PC-3 (cell line): ENCODE measurements around the gene ZNF146. TPM values are rescaled to one million over a fixed set of nuclear protein-coding genes. Genes with fewer than 3 reads are reported as not detected.
"Not testable (repeated sequence)": the region's sequence is repeated elsewhere in the genome, so short reads cannot be mapped to it uniquely, and the experiment has no call there.

Source experiments
- ATAC-seq: fragments of 200-7000 bp; cut with Tn5 transposase; 2 replicates; pipeline ENCODE4 v1.9.1; 2020; ENCODE audit warnings: mild to moderate bottlenecking, moderate library complexity
- BruUV-seq: library from RNA; stranded (reverse); fragments of 400-500 nt; replicated peaks from 2 replicates; lab custom pipeline; 2021; lab: Mats Ljungman, UMichigan
- CTCF ChIA-PET: fragments of 300-600 bp; sonication (Branson Sonifier 250); formaldehyde crosslinking; loops from one replicate; lab custom pipeline; 2022; ENCODE audit warnings: antibody characterized with exemption; lab: Charles Lee
- POLR2A ChIA-PET: fragments of 300-600 bp; sonication (Branson Sonifier 250); formaldehyde crosslinking; loops from one replicate; lab custom pipeline; 2022; ENCODE audit warnings: antibody characterized with exemption; ENCODE audit not compliant: unreplicated experiment; lab: Charles Lee
- DNase-seq: peaks from one replicate; pipeline ENCODE4 v3.0.0-alpha.2; 2015
- H2AFZ ChIP-seq: fragments of 300-600 bp; sonication (generic); 2 replicates; pipeline ENCODE4 v1.6.0; 2016; ENCODE audit warnings: antibody characterized with exemption, low read length
- H3F3A ChIP-seq: fragments of 300-600 bp; sonication (generic); one replicate; pipeline ENCODE4 v1.6.0; 2017; ENCODE audit warnings: antibody characterized with exemption, low read length, control low read depth, mild to moderate bottlenecking; ENCODE audit not compliant: unreplicated experiment
- H3K27ac ChIP-seq: fragments of 300-600 bp; sonication (generic); 2 replicates; pipeline ENCODE4 v1.5.1; 2016; ENCODE audit warnings: mild to moderate bottlenecking, low read length
- H3K27me3 ChIP-seq: fragments of 300-600 bp; sonication (generic); 2 replicates; pipeline ENCODE4 v1.6.1; 2016; ENCODE audit warnings: low read length, mixed read lengths
- H3K36me3 ChIP-seq: fragments of 300-600 bp; sonication (generic); 2 replicates; pipeline ENCODE4 v1.6.1; 2016; ENCODE audit warnings: low read depth, mixed run types, low read length, mixed read lengths
- H3K4me1 ChIP-seq: fragments of 300-600 bp; sonication (generic); 2 replicates; pipeline ENCODE4 v1.5.1; 2016; ENCODE audit warnings: low read length; ENCODE audit not compliant: insufficient read depth
- H3K4me2 ChIP-seq: fragments of 300-600 bp; sonication (generic); 2 replicates; pipeline ENCODE4 v1.6.0; 2016; ENCODE audit warnings: low read length
- H3K4me3 ChIP-seq: fragments of 300-600 bp; sonication (generic); 2 replicates; pipeline ENCODE4 v1.5.1; 2016; ENCODE audit warnings: mild to moderate bottlenecking, low read length, mixed read lengths
- H3K79me2 ChIP-seq: fragments of 300-600 bp; sonication (generic); 2 replicates; pipeline ENCODE4 v1.6.1; 2017; ENCODE audit warnings: low read length, mixed read lengths
- H3K9ac ChIP-seq: fragments of 300-600 bp; sonication (generic); 2 replicates; pipeline ENCODE4 v1.6.0; 2016; ENCODE audit warnings: mild to moderate bottlenecking, low read length
- H3K9me2 ChIP-seq: fragments of 300-600 bp; sonication (generic); replicated peaks from 2 replicates; pipeline ENCODE4 v1.6.1; 2016; ENCODE audit warnings: mixed run types, low read length, mixed read lengths
- H3K9me3 ChIP-seq: fragments of 300-600 bp; sonication (generic); 2 replicates; pipeline ENCODE4 v1.6.1; 2016; ENCODE audit warnings: low read length, mixed read lengths
- H4K20me1 ChIP-seq: fragments of 300-600 bp; sonication (generic); 2 replicates; pipeline ENCODE4 v1.6.1; 2016; ENCODE audit warnings: low read length, mixed read lengths
- EZH2 ChIP-seq: fragments of 300-600 bp; sonication (generic); IDR thresholded peaks from one replicate; pipeline ENCODE4 v1.6.1; 2017; ENCODE audit warnings: antibody characterized with exemption, mild to moderate bottlenecking, low read length; ENCODE audit not compliant: unreplicated experiment
- EZH2phosphoT487 ChIP-seq: fragments of 300-600 bp; sonication (generic); IDR thresholded peaks from 2 replicates; pipeline ENCODE4 v1.6.1; 2018; ENCODE audit warnings: mild to moderate bottlenecking, antibody characterized with exemption, low read length, borderline replicate concordance
- intact Hi-C: fragments of 100-400 bp; cut with micrococcal nuclease; formaldehyde crosslinking; loops from 2 replicates; pipeline ENCODE4 v1.9.0; 2023
- total RNA-seq: library from RNA; depleted of rRNA; stranded (reverse); fragments of >200 nt; gene quantifications from 2 replicates; pipeline ENCODE4 v1.2.3, GENCODE V29; 2014
- TF ChIP-seq, protein P1 (sequence below): fragments of 300-600 bp; sonication (generic); conservative IDR thresholded peaks from 2 replicates; pipeline ENCODE4 v1.5.1; 2017; ENCODE audit warnings: antibody characterized with exemption, low read depth, mild to moderate bottlenecking, low read length

The ZNF146 gene
- total RNA-seq, 1 experiment from 2014 or later: 78.4 TPM

DNA sequence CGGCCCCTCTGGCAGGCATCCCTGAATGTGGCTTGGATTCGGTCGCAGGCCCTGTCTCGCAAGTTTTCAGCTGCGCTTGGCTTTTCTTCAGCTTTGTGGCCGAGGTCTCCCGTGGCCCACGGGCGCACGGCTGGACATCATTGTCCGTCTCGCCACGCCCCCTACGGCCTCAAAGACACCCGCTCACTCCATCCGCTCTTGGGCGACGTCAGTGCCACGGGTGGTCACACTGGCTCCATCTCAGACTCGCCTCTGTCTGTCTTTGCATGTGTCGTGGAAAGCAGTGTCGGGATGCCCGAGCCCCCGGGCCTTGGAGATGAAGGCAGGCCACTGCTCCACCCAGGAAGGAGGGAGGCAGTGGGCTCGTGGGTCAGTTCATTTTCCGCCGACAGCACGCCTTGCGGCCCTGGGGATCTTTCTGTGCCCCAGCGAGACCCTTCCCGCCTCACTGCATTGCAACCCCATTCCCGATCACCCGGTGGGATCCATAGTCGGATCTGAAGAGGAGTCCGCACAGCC lies 51.0 kb downstream of the ZNF146 start:
- H3F3A ChIP-seq: no peaks in the 10 kb centered on the region
- H3K4me3 ChIP-seq: no peak overlapping the region
- POLR2A ChIA-PET: no interaction called here
- H3K36me3 ChIP-seq: no peaks in the 10 kb centered on the region
- H3K4me1 ChIP-seq: no peaks in the 10 kb centered on the region
- ATAC-seq: no peak
- intact Hi-C loops: no loop called here
- H3K27ac ChIP-seq: no peak overlapping the region
- CTCF ChIA-PET: no interaction called here
- H3K4me2 ChIP-seq: no peak overlapping the region
- no peaks in the 10 kb centered on the region for H3K9me3 ChIP-seq
- H2AFZ ChIP-seq: no peak overlapping the region
- H4K20me1 ChIP-seq: no peaks in the 10 kb centered on the region
- H3K9me2 ChIP-seq: no peaks in the 10 kb centered on the region
- DNase-seq: no peak
- no peaks in the 10 kb centered on the region for H3K27me3 ChIP-seq
- H3K9ac ChIP-seq: no peak overlapping the region
- TF ChIP-seq, protein P1, sequence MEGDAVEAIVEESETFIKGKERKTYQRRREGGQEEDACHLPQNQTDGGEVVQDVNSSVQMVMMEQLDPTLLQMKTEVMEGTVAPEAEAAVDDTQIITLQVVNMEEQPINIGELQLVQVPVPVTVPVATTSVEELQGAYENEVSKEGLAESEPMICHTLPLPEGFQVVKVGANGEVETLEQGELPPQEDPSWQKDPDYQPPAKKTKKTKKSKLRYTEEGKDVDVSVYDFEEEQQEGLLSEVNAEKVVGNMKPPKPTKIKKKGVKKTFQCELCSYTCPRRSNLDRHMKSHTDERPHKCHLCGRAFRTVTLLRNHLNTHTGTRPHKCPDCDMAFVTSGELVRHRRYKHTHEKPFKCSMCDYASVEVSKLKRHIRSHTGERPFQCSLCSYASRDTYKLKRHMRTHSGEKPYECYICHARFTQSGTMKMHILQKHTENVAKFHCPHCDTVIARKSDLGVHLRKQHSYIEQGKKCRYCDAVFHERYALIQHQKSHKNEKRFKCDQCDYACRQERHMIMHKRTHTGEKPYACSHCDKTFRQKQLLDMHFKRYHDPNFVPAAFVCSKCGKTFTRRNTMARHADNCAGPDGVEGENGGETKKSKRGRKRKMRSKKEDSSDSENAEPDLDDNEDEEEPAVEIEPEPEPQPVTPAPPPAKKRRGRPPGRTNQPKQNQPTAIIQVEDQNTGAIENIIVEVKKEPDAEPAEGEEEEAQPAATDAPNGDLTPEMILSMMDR: no peak
- no peak for TF ChIP-seq EZH2phosphoT487
- TF ChIP-seq EZH2: no peak
- no TSS peak for BruUV-seq
- no peaks in the 10 kb centered on the region for H3K79me2 ChIP-seq

DNA sequence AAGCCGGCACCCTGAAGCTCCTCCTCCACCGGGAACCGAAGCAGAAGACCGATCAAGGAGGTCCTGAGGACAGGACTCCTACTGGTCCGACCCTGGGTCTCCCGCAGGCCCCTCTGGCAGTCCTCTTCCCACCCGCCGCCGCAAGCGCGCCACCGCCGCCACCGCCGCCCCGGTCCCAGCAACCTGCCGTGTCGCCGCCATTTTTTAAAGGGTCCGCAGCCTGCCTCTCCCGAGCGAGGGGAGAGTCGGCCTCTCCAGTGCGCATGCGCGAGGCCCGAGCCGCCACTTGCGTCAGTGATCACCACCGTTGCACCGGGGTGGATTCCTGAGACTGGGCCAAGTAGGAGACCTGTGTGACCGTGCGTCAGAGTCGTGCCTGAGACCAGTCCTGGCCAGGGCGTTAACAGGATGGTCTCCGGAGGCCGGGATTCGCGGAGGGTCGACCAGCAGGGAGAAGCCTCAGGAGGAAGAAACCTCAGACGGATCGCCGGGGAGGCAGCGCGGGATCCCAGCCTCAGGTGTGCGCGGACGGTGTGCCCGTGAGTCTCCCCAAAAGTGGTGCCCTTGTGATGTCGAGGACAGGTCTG lies 51.6 kb downstream of the ZNF146 start:
- no peak for DNase-seq
- TF ChIP-seq EZH2 (no peak), EZH2phosphoT487 (no peak)
- TF ChIP-seq, protein P1: no peak
- Histone ChIP-seq H3K9me2 (no peaks in the 10 kb centered on the region), H3K4me1 (no peaks in the 10 kb centered on the region), H3K27me3 (no peaks in the 10 kb centered on the region), H3K79me2 (no peaks in the 10 kb centered on the region), H3K36me3 (no peaks in the 10 kb centered on the region), H3K9ac (no peak overlapping the region), H3K4me2 (no peak overlapping the region), H3K9me3 (no peaks in the 10 kb centered on the region), H3F3A (no peaks in the 10 kb centered on the region), H4K20me1 (no peaks in the 10 kb centered on the region), H3K27ac (no peak overlapping the region), H2AFZ (no peak overlapping the region), H3K4me3 (no peak overlapping the region)
- CTCF ChIA-PET: no interaction called here
- intact Hi-C loops: no loop called here
- ATAC-seq: no peak
- POLR2A ChIA-PET: no interaction called here
- no TSS peak for BruUV-seq

DNA sequence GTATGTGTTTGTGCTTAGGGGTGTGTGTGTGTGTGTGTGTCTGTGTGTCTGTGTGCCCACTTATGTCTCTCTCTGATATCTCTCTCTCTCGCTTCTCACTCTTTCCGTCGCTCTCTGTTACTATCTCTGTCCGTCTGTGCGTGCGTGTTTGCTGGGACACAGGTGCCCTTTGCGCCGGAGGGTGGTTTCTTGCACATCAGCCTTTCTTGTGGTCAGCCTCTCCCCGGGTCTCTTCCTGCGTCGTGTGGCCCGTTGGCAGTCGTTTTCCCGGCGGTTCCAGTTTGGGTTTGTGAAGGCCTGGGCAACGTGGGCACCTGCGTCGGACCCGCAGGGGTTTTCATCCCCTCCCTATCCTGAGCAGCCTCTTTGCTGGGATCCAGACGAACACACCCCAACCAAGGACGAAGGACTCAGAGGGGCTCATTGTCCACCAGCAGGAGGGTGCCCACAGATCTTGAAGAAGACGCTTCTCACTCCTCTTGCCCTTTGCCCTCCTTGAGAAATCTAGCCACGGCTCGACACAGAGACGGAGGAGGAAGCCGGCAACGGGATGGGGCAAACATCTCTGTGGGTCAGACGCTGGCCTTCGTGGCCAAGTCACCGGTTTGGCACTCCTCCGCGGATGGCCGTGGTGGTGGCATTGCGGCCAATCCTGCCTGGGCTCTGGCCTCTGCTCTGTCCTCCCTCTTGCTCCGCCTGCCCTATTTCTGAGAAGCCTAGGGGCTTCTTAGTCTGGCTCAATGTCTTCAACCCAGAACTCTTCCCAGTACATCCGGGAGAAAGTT lies 52.3 kb downstream of the ZNF146 start:
- ATAC-seq: no peak
- CTCF ChIA-PET: no interaction called here
- BruUV-seq: no TSS peak
- intact Hi-C loops: no loop called here
- H3K4me2 ChIP-seq: no peak overlapping the region
- H3K4me3 ChIP-seq: no peak overlapping the region
- no peak overlapping the region for H2AFZ ChIP-seq
- H3K9ac ChIP-seq: no peak overlapping the region
- H3F3A ChIP-seq: no peaks in the 10 kb centered on the region
- no peaks in the 10 kb centered on the region for H3K4me1 ChIP-seq
- H3K9me3 ChIP-seq: no peaks in the 10 kb centered on the region
- H3K27ac ChIP-seq: no peak overlapping the region
- no peaks in the 10 kb centered on the region for H4K20me1 ChIP-seq
- H3K36me3 ChIP-seq: no peaks in the 10 kb centered on the region
- no peaks in the 10 kb centered on the region for H3K79me2 ChIP-seq
- no peaks in the 10 kb centered on the region for H3K27me3 ChIP-seq
- no peaks in the 10 kb centered on the region for H3K9me2 ChIP-seq
- DNase-seq: no peak
- TF ChIP-seq EZH2phosphoT487 (no peak), EZH2 (no peak)
- TF ChIP-seq, protein P1: no peak
- POLR2A ChIA-PET: no interaction called here

DNA sequence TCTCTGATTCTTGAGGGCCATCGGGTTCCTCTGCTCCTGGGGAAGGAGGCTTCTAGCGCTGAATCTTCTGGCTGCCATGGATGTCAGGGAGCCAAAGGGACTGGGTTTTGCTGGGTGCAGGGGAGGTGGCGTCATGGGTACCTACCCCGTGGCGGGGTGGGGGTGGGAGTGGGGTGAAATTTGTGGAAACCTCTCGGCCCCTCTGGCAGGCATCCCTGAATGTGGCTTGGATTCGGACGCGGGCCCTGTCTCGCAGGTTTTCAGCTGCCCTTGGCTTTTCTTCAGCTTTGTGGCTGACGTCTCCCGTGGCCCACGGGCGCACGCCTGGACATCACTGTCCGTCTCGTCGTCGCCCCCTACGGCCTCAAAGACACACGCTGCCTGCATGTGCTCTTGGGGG lies 53.2 kb downstream of the ZNF146 start:
- H3K27me3 ChIP-seq, CTCF ChIA-PET, H3K4me1 ChIP-seq, H3K9me2 ChIP-seq, H3K36me3 ChIP-seq, H3K4me3 ChIP-seq, DNase-seq, POLR2A ChIA-PET, H3F3A ChIP-seq, H3K79me2 ChIP-seq, H3K9me3 ChIP-seq, intact Hi-C loops, H3K4me2 ChIP-seq, H4K20me1 ChIP-seq, ATAC-seq, BruUV-seq, H2AFZ ChIP-seq, H3K9ac ChIP-seq, H3K27ac ChIP-seq: not testable (repeated sequence)
